ENCODE data around the gene ENDOU.
"Not testable (repeated sequence)": the region's sequence is repeated elsewhere in the genome, so short reads cannot be mapped to it uniquely, and the experiment has no call there.

ENDOU gene

GRCh38 chr12:47705566-47706425 is 19.5 kb downstream of the ENDOU start, which contains the start of gene RPAP3:
Gene RPAP3 (minus strand): TSS chr12:47706030. CDS start chr12:47702840, 3,190 bp downstream.
- Histone ChIP-seq H3K27ac (peak within 1 kb of the TSS; percentile 71 to 96 (median 91)), H3K4me3 (peak within 1 kb of the TSS; percentile 90 to 99 (median 97))

DNA sequence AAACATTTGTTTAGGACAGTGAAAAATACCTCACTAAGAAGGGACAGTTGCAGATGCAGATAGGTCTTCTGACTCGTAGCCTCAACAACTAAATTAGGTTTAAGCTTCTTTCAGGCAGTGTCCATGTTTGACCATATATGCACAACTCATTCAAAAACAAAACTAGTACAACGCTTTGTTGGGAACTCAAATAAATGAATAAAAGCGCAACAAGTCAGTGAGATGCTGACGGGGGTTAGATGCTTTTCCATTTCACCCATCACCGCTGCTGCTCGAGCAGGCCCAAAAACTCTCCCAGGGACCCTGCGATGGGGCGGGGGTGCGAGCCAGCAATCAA is 20.1 kb downstream of the ENDOU start:
- peak overlapping the region in 20 of 21 experiments; percentile 77 to 96 (median 92) for H3K27ac ChIP-seq
- H3K4me3 ChIP-seq: peak overlapping the region; percentile 90 to 99 (median 97)

- Histone ChIP-seq H3K4me3 (peak overlapping the region in 2 of 7 experiments; percentile 91 to 97), H3K27ac (peak overlapping the region in 1 of 21 experiments; percentile 91)
Measured at GRCh38 chr12:47704719-47705118, 20.6 kb downstream of the ENDOU start.

- no peak overlapping the region for H3K4me3 ChIP-seq
- no peak overlapping the region for H3K27ac ChIP-seq
Measured at GRCh38 chr12:47700263-47700662, 25.0 kb downstream of the ENDOU start.

DNA sequence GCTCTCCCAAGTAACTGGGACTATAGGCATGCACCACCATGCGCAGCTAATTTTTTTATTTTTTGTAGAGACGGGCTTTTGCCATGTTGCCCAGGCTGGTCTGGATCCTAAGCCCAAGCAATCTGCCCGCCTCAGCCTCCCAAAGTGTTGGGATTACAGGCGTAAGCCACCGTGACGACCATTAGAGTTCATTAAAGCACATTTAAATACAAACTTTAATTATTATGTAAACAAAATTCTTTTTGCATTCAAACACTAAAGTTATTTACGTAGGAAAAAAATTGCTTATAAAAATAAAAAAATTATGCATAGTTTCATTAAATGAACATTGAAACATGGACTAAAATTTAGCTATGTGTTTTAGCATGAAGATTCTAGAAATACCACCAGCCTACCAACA is 26.7 kb downstream of the ENDOU start:
- Histone ChIP-seq H3K4me3 (no peak overlapping the region), H3K27ac (no peak overlapping the region)

- no peak overlapping the region for H3K4me3 ChIP-seq
- H3K27ac ChIP-seq: no peak overlapping the region
Measured at GRCh38 chr12:47698055-47698454, 27.2 kb downstream of the ENDOU start.

- Histone ChIP-seq H3K27ac (no peak overlapping the region), H3K4me3 (no peak overlapping the region)
Measured at GRCh38 chr12:47689215-47689614, 36.1 kb downstream of the ENDOU start.

- Histone ChIP-seq H3K4me3 (no peak overlapping the region), H3K27ac (no peak overlapping the region)
Measured at GRCh38 chr12:47687636-47688035, 37.7 kb downstream of the ENDOU start.

DNA sequence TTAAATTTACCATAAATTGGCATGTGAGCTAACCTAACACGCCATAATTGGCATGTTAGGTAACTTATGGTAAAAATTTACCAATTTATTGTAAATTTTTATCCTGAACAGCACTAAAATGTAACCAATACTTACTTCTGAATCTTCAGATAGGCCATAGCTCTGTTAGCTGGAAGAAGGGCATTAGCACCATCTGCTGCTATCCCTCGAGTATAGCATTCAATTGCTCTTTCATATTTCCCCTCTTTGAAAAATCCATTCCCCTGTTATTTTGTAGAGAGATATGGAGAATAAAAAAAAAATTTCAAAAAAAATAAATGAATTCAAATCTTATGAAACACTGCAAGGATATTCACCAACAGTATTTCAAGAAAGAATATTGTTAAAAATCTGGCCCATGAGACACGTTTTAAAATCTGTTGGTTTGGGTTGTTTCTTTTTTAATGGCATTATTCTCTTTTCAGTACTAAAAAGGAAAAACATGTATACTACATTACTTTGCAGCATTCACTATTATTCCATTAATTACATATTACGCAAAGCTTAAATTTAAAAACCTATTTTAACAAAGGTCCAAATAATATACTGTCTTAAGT is 38.5 kb downstream of the ENDOU start:
- no peak overlapping the region for H3K27ac ChIP-seq

GRCh38 chr12:47679785-47680184 is 45.5 kb downstream of the ENDOU start:
- Histone ChIP-seq H3K4me3 (no peak overlapping the region), H3K27ac (no peak overlapping the region)

More for the DNA sequence above, 38.5 kb downstream of the ENDOU start:
- no peak overlapping the region for H3K4me3 ChIP-seq

DNA sequence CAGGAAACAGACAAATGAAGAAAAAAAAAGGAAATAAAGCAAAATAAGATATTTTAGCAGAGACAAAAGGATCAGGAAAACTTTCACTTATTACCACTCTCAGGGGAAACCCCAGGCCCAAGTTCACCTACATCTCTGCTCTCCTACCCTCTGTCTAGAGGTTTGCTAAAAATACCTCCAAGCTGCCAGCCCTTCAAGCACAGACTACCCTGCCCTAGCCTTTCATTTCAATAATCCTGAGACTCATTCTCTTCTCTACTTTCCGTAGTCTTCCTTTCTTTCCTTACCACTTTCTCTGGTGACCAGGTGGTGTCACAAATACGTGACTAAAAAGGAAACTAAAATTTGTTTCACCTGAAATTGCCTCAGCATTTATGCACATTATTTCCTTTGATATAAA is 53.2 kb downstream of the ENDOU start:
- no peak overlapping the region for H3K4me3 ChIP-seq
- H3K27ac ChIP-seq: no peak overlapping the region

GRCh38 chr12:47667935-47668334 is 57.4 kb downstream of the ENDOU start:
- not testable (repeated sequence) for H3K27ac ChIP-seq, H3K4me3 ChIP-seq
